IMR-90 (cell line): ENCODE data around the gene FBXW7. TPM values are rescaled to one million over a fixed set of nuclear protein-coding genes. Genes with fewer than 3 reads are reported as not detected.

Source experiments
- ATAC-seq: fragments of 200-7000 bp; cut with Tn5 transposase; 2 replicates; pipeline ENCODE4 v1.9.1; 2020; ENCODE audit warnings: low read depth, mild to moderate bottlenecking, moderate library complexity
- BruUV-seq: library from RNA; stranded (reverse); fragments of 400-500 nt; replicated peaks from 2 replicates; lab custom pipeline; 2021; lab: Mats Ljungman, UMichigan
- CTCF ChIA-PET: fragments of 300-600 bp; formaldehyde crosslinking; extraction: SDS; loops from one replicate; lab custom pipeline; 2021; ENCODE audit warnings: antibody characterized with exemption; lab: Yijun Ruan, JAX
- POLR2A ChIA-PET: fragments of 300-600 bp; sonication (Branson Sonifier 250); formaldehyde crosslinking; loops from one replicate; lab custom pipeline; 2022; ENCODE audit warnings: antibody characterized with exemption; ENCODE audit not compliant: unreplicated experiment; lab: Charles Lee
- DNase-seq: peaks from one replicate; pipeline ENCODE4 v3.0.0; 2013
- H2AFZ ChIP-seq: replicated peaks from 2 replicates; pipeline ENCODE3; 2013; ENCODE audit warnings: low read length, mild to moderate bottlenecking; ENCODE audit not compliant: poor library complexity
- H2AK5ac ChIP-seq: 2 replicates; pipeline ENCODE4 v1.6.1; 2013; ENCODE audit warnings: low read depth, low read length, inconsistent platforms
- H2AK9ac ChIP-seq: replicated peaks from 2 replicates; pipeline ENCODE3; 2013; ENCODE audit warnings: mild to moderate bottlenecking, low read depth, low read length, moderate library complexity; ENCODE audit not compliant: poor library complexity
- H2BK120ac ChIP-seq: 2 replicates; pipeline ENCODE4 v1.6.1; 2013; ENCODE audit warnings: low read depth, low read length, inconsistent platforms
- H2BK15ac ChIP-seq: 3 replicates; pipeline ENCODE4 v1.6.1; 2013; ENCODE audit warnings: low read depth, low read length, inconsistent platforms
- H2BK20ac ChIP-seq: 2 replicates; pipeline ENCODE4 v1.6.1; 2013; ENCODE audit warnings: low read depth, mild to moderate bottlenecking, inconsistent platforms, low read length, moderate library complexity
- H2BK5ac ChIP-seq: 2 replicates; pipeline ENCODE4 v1.6.1; 2013; ENCODE audit warnings: mild to moderate bottlenecking, low read depth, low read length, inconsistent platforms; ENCODE audit not compliant: poor library complexity, severe bottlenecking
- H3K14ac ChIP-seq: replicated peaks from 2 replicates; pipeline ENCODE4 v1.6.1; 2013; ENCODE audit warnings: low read depth, low read length, inconsistent platforms
- H3K18ac ChIP-seq: 2 replicates; pipeline ENCODE4 v1.6.1; 2013; ENCODE audit warnings: low read depth, low read length, control low read depth
- H3K23ac ChIP-seq: 2 replicates; pipeline ENCODE4 v1.6.1; 2013; ENCODE audit warnings: low read depth, low read length, inconsistent platforms
- H3K27ac ChIP-seq: 2 replicates; pipeline ENCODE4 v1.5.1; 2013; ENCODE audit warnings: mild to moderate bottlenecking, control low read depth, low read length; ENCODE audit not compliant: insufficient read depth
- H3K27me3 ChIP-seq: 2 replicates; pipeline ENCODE4 v1.6.1; 2013; ENCODE audit warnings: low read length; ENCODE audit not compliant: control insufficient read depth, insufficient read depth
- H3K36me3 ChIP-seq: 2 replicates; pipeline ENCODE4 v1.6.1; 2013; ENCODE audit warnings: low read length, mixed read lengths; ENCODE audit not compliant: control insufficient read depth, insufficient read depth
- H3K4ac ChIP-seq: 2 replicates; pipeline ENCODE4 v1.6.1; 2013; ENCODE audit warnings: low read depth, low read length, inconsistent platforms
- H3K4me1 ChIP-seq: 2 replicates; pipeline ENCODE4 v1.6.1; 2013; ENCODE audit warnings: low read length, mixed read lengths; ENCODE audit not compliant: control insufficient read depth, insufficient read depth
- H3K4me2 ChIP-seq: 2 replicates; pipeline ENCODE4 v1.6.1; 2013; ENCODE audit warnings: low read depth, mild to moderate bottlenecking, control low read depth, low read length, moderate library complexity
- H3K4me3 ChIP-seq: 2 replicates; pipeline ENCODE4 v1.5.1; 2013; ENCODE audit warnings: low read depth, mild to moderate bottlenecking, control low read depth, low read length, moderate library complexity; ENCODE audit not compliant: insufficient read depth
- H3K56ac ChIP-seq: 2 replicates; pipeline ENCODE4 v1.6.1; 2013; ENCODE audit warnings: low read length, inconsistent platforms; ENCODE audit not compliant: insufficient read depth; ENCODE audit errors: extremely low read depth
- H3K79me1 ChIP-seq, 2 experiments: 2 replicates each; pipeline ENCODE4 v1.6.1; 2013; ENCODE audit warnings: low read length in 2 of 2, inconsistent platforms in 1 of 2, low read depth in 1 of 2
- H3K9ac ChIP-seq: 2 replicates; pipeline ENCODE4 v1.6.1; 2013; ENCODE audit warnings: low read depth, low read length, control low read depth
- H3K9me1 ChIP-seq: 2 replicates; pipeline ENCODE4 v1.6.1; 2013; ENCODE audit warnings: low read length, inconsistent platforms; ENCODE audit not compliant: insufficient read depth
- H3K9me3 ChIP-seq: 2 replicates; pipeline ENCODE4 v1.6.1; 2013; ENCODE audit warnings: low read length; ENCODE audit not compliant: control insufficient read depth, insufficient read depth
- H4K20me1 ChIP-seq: 2 replicates; pipeline ENCODE4 v1.6.1; 2013; ENCODE audit warnings: low read length, inconsistent platforms; ENCODE audit not compliant: insufficient read depth
- H4K5ac ChIP-seq: 2 replicates; pipeline ENCODE4 v1.6.1; 2013; ENCODE audit warnings: mild to moderate bottlenecking, low read depth, low read length, control low read depth
- H4K8ac ChIP-seq, 2 experiments: 2 replicates each; pipeline ENCODE4 v1.6.1; 2013; ENCODE audit warnings: low read depth in 2 of 2, low read length in 2 of 2, control low read depth in 1 of 2, inconsistent platforms in 1 of 2
- H4K91ac ChIP-seq: 2 replicates; pipeline ENCODE4 v1.6.1; 2013; ENCODE audit warnings: low read depth, low read length, inconsistent platforms; ENCODE audit not compliant: insufficient read depth
- CHD1 ChIP-seq: IDR thresholded peaks from 2 replicates; pipeline ENCODE4 v1.6.1; 2012; ENCODE audit warnings: low read depth, low read length, improper control_type of control experiment
- MAFK ChIP-seq: IDR thresholded peaks from 2 replicates; pipeline ENCODE4 v1.6.1; 2012; ENCODE audit warnings: low read depth, low read length, improper control_type of control experiment
- NFE2L2 ChIP-seq: fragments of 150-350 bp; IDR thresholded peaks from 2 replicates; pipeline ENCODE4 v1.6.1; 2016; ENCODE audit warnings: low read depth, mild to moderate bottlenecking, low read length
- POLR2A ChIP-seq: IDR thresholded peaks from 2 replicates; pipeline ENCODE4 v1.6.1; 2012; ENCODE audit warnings: mild to moderate bottlenecking, low read depth, low read length
- RCOR1 ChIP-seq: IDR thresholded peaks from 2 replicates; pipeline ENCODE4 v1.6.1; 2012; ENCODE audit warnings: mild to moderate bottlenecking, low read length, improper control_type of control experiment; ENCODE audit not compliant: insufficient replicate concordance
- RFX5 ChIP-seq: IDR thresholded peaks from 2 replicates; pipeline ENCODE4 v1.8.0; 2012; ENCODE audit warnings: low read depth, mild to moderate bottlenecking, low read length, moderate library complexity
- SMC3 ChIP-seq: fragments of 150-350 bp; IDR thresholded peaks from 2 replicates; pipeline ENCODE4 v1.6.1; 2016; ENCODE audit warnings: low read depth, mild to moderate bottlenecking, antibody characterized with exemption, low read length, moderate library complexity
- WGBS, 2 experiments: methylation state at CpG; one replicate each; pipeline versions ENCODE4 v1.1.5 to v1.1.7; 2013; ENCODE audit warnings: missing lambda C conversion rate in 2 of 2; ENCODE audit not compliant: insufficient read length in 1 of 2; ENCODE audit errors: extremely low coverage in 2 of 2; 5-methylcytosine and 5-hydroxymethylcytosine counted together
- dilution Hi-C: fragments of 300-500 bp; cut with HindIII; formaldehyde crosslinking; loops from one replicate; pipeline ENCODE4 v1.14.3; 2018; ENCODE audit warnings: low sequenced_read_pairs; ENCODE audit not compliant: unreplicated experiment
- in situ Hi-C: fragments of 300-500 bp; cut with MboI; formaldehyde crosslinking; loops from 3 replicates; pipeline ENCODE4 v1.14.3; 2019; ENCODE audit warnings: low sequenced_read_pairs, inconsistent platforms, mixed read lengths
- intact Hi-C: fragments of 100-400 bp; cut with micrococcal nuclease; formaldehyde crosslinking; loops from 2 replicates; pipeline ENCODE4 v1.10.0; 2022
- polyA plus RNA-seq, 3 experiments: library from polyadenylated mRNA; depleted of rRNA; stranded (reverse); fragments of >200 nt; gene quantifications; 2 replicates each; pipeline ENCODE4 v1.2.3, GENCODE V29; 2012; ENCODE audit warnings: low replicate concordance in 1 of 3
- total RNA-seq: library from RNA; depleted of rRNA; stranded (reverse); fragments of >200 nt; gene quantifications from 2 replicates; pipeline ENCODE4 v1.2.3, GENCODE V29; 2012

The FBXW7 gene
- total and polyA plus RNA-seq, 2 of the 4 experiments (the other 2 are of a cell fraction), result 7.2 to 27.4 TPM

DNA sequence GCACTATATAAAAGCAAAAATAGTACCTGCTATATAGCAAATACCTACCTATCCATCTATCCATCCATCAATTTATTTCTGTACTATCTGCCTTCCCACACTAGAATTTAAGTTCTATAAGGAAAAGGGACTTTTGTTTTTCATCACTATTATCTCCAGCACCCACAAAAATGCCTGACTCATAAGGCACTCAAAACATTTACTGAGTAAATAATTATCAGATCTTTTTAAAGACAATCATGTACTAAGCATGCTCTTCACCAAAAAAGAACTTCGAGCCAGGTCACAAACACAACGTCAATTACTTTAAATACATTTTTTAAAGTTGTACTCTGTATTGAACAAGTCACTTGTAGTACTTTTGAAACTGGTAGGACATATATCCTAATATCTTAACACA, 119.9 kb downstream of the FBXW7 start:
- Histone ChIP-seq H3K9me3 (no peaks in the 10 kb centered on the region), H2BK120ac (no peak overlapping the region), H4K91ac (no peak overlapping the region), H4K5ac (no peak overlapping the region), H4K20me1 (no peaks in the 10 kb centered on the region), H2AK5ac (no peak overlapping the region), H3K4me1 (peaks cover 4% of the 10 kb centered on the region; the same call in 1 of the 2 replicates), H3K9me1 (0 out of 2 replicates have a peak, but pooled peaks cover 2% of the 10 kb centered on the region), H2BK20ac (no peak overlapping the region), H3K4me3 (no peak overlapping the region), H2BK15ac (no peak overlapping the region), H3K23ac (no peak overlapping the region), H3K56ac (no peak overlapping the region), H3K27ac (no peak overlapping the region), H3K18ac (no peak overlapping the region), H3K14ac (no peak overlapping the region), H4K8ac (no peak overlapping the region), H3K36me3 (peaks cover 1% of the 10 kb centered on the region; the same call in 1 of the 2 replicates), H3K9ac (no peak overlapping the region), H2BK5ac (no peak overlapping the region), H3K27me3 (no peaks in the 10 kb centered on the region), H2AFZ (no peak overlapping the region), H2AK9ac (no peak overlapping the region), H3K79me1 (peaks cover 24 to 25% of the 10 kb centered on the region in 2 experiments), H3K4ac (no peak overlapping the region), H3K4me2 (peak overlapping the region; percentile 54; the same call in 1 of the 2 replicates)
- ChIA-PET CTCF (interaction anchor here (0.8 to 2.0 kb wide), 2 partner anchors 7 to 10 kb away, joined by 3 to 12 read pairs; no protein-coding TSS in a partner anchor), POLR2A (no interaction called here)
- dilution Hi-C loops, result no loop called here
- no TSS peak for BruUV-seq
- in situ Hi-C loops, result no loop called here
- intact Hi-C loops, result no loop called here
- peak; percentile 77 for ATAC-seq
- TF ChIP-seq RFX5 (no peak), CHD1 (no peak), POLR2A (no peak), SMC3 (no peak), NFE2L2 (no peak), MAFK (no peak), RCOR1 (no peak)
- no CpG with 5 or more reads among the region's 2 CpGs for WGBS, 2 experiments
- DNase-seq, result peak; percentile 56
